Measurements from ENCODE around the gene CSNK2A2. TPM values are rescaled to one million over a fixed set of nuclear protein-coding genes. Genes with fewer than 3 reads are reported as not detected.

Gene CSNK2A2
- total and polyA plus RNA-seq, 7 donors: 14.1 to 79.8 (median 29.5) TPM

GRCh38 chr16:58152246-58152868 lies 45.5 kb downstream of the CSNK2A2 start:
- intact Hi-C loops (cut with DNase I): no loop called here
- Histone ChIP-seq H3K4me3 (no peak overlapping the region), H3K9me3 (no peaks in the 10 kb centered on the region), H3K27ac (no peak overlapping the region), H3K4me1 (no peaks in the 10 kb centered on the region), H3K27me3 (no peaks in the 10 kb centered on the region), H3K36me3 (peaks cover 0 to 5% (median 0%) of the 10 kb centered on the region in 4 donors)
- TF ChIP-seq EP300 (IDR thresholded peaks at IDR 0.05): no peak
- TF ChIP-seq POLR2A (IDR thresholded peaks at IDR 0.05): no peak
- no peak for TF ChIP-seq CTCF (IDR thresholded peaks at IDR 0.05)
- no peak for TF ChIP-seq POLR2AphosphoS5 (IDR thresholded peaks at IDR 0.05)
- DNase-seq: no peak
- 80 to 85% methylated on average over 8 of the region's 8 CpGs for WGBS, 2 donors

- H3K27ac ChIP-seq: no peak overlapping the region
- no peak for TF ChIP-seq POLR2AphosphoS5 (IDR thresholded peaks at IDR 0.05)
- no peak for TF ChIP-seq POLR2A (IDR thresholded peaks at IDR 0.05)
- no peak for TF ChIP-seq CTCF (IDR thresholded peaks at IDR 0.05)
- TF ChIP-seq EP300 (IDR thresholded peaks at IDR 0.05): no peak
- WGBS, 2 donors: 73 to 81% methylated on average over 1 of the region's 1 CpG
- no peak overlapping the region for H3K4me3 ChIP-seq
- H3K27me3 ChIP-seq: no peaks in the 10 kb centered on the region
- no peaks in the 10 kb centered on the region for H3K36me3 ChIP-seq
- no peak for DNase-seq
- intact Hi-C loops (cut with DNase I): no loop called here
- no peaks in the 10 kb centered on the region for H3K4me1 ChIP-seq
- H3K9me3 ChIP-seq: no peaks in the 10 kb centered on the region
These were observed 49.4 kb downstream of the CSNK2A2 start for GRCh38 chr16:58148526-58148925.

- TF ChIP-seq POLR2AphosphoS5 (IDR thresholded peaks at IDR 0.05) (no peak), POLR2A (IDR thresholded peaks at IDR 0.05) (no peak), EP300 (IDR thresholded peaks at IDR 0.05) (no peak), CTCF (IDR thresholded peaks at IDR 0.05) (no peak)
- intact Hi-C loops (cut with DNase I): no loop called here
- WGBS, 2 donors: 89 to 95% methylated on average over 2 of the region's 2 CpGs
These were observed 49.8 kb downstream of the CSNK2A2 start for GRCh38 chr16:58148099-58148498.

GRCh38 chr16:58138852-58139251 lies 59.1 kb downstream of the CSNK2A2 start:
- Histone ChIP-seq H3K9me3 (peaks cover 0 to 5% (median 1%) of the 10 kb centered on the region in 4 donors), H3K27ac (no peak overlapping the region), H3K27me3 (no peaks in the 10 kb centered on the region), H3K4me1 (no peaks in the 10 kb centered on the region), H3K36me3 (peaks cover 0 to 4% (median 0%) of the 10 kb centered on the region in 4 donors), H3K4me3 (no peak overlapping the region)
- intact Hi-C loops (cut with DNase I): no loop called here
- DNase-seq: no peak
- TF ChIP-seq POLR2A (IDR thresholded peaks at IDR 0.05): no peak
- TF ChIP-seq CTCF (IDR thresholded peaks at IDR 0.05): no peak
- TF ChIP-seq POLR2AphosphoS5 (IDR thresholded peaks at IDR 0.05): no peak
- no peak for TF ChIP-seq EP300 (IDR thresholded peaks at IDR 0.05)

More at GRCh38 chr16:58148099-58148498, 49.8 kb downstream of the CSNK2A2 start:
- Histone ChIP-seq H3K9me3 (no peaks in the 10 kb centered on the region), H3K4me1 (no peaks in the 10 kb centered on the region), H3K27me3 (no peaks in the 10 kb centered on the region), H3K4me3 (no peak overlapping the region), H3K27ac (no peak overlapping the region), H3K36me3 (no peaks in the 10 kb centered on the region)
- DNase-seq: no peak

- H3K4me1 ChIP-seq: no peaks in the 10 kb centered on the region
- TF ChIP-seq CTCF (IDR thresholded peaks at IDR 0.05) (no peak), POLR2A (IDR thresholded peaks at IDR 0.05) (no peak), EP300 (IDR thresholded peaks at IDR 0.05) (no peak), POLR2AphosphoS5 (IDR thresholded peaks at IDR 0.05) (no peak)
- no peak overlapping the region for H3K4me3 ChIP-seq
- WGBS, 2 donors: 89 to 93% methylated on average over 2 of the region's 2 CpGs
- intact Hi-C loops (cut with DNase I): no loop called here
- no peak overlapping the region for H3K27ac ChIP-seq
- DNase-seq: no peak
- H3K36me3 ChIP-seq: peaks cover 0 to 4% (median 0%) of the 10 kb centered on the region in 4 donors
- peaks cover 0 to 5% (median 1%) of the 10 kb centered on the region in 4 donors for H3K9me3 ChIP-seq
- H3K27me3 ChIP-seq: no peaks in the 10 kb centered on the region
These were observed 60.3 kb downstream of the CSNK2A2 start for GRCh38 chr16:58137581-58137980.

All from sigmoid colon (tissue), 7 donors.